HG02870 (cell line): ENCODE results near the gene SNAI3.
A peak's percentile ranks its signal among the peaks of the same experiment; 100 is the strongest.

Experiments used
- ATAC-seq: cut with Tn5 transposase; IDR thresholded peaks from one replicate; pipeline ENCODE4 v1.9.1; 2021; ENCODE audit warnings: mild to moderate bottlenecking, moderate library complexity; ENCODE audit not compliant: unreplicated experiment

The SNAI3 gene

GRCh38 chr16:88686439-88687253 lies at the start of gene SNAI3:
SNAI3 (minus strand) TSS chr16:88686507; CDS start chr16:88686406, 101 bp downstream.
- ATAC-seq, result peak; percentile 61

- ATAC-seq, result no peak
Measured at GRCh38 chr16:88736088-88736487, 49.8 kb upstream of the SNAI3 start.

GRCh38 chr16:88735616-88736015 lies 49.3 kb upstream of the SNAI3 start:
- no peak for ATAC-seq

GRCh38 chr16:88735121-88735520 lies 48.8 kb upstream of the SNAI3 start:
- ATAC-seq, result no peak

GRCh38 chr16:88734361-88734728 lies 48.0 kb upstream of the SNAI3 start:
- ATAC-seq, result no peak

GRCh38 chr16:88733630-88734360 lies 47.5 kb upstream of the SNAI3 start:
- ATAC-seq, result no peak

- no peak for ATAC-seq
Measured at GRCh38 chr16:88732961-88733294, 46.6 kb upstream of the SNAI3 start.

GRCh38 chr16:88732172-88732960 lies 46.1 kb upstream of the SNAI3 start:
- ATAC-seq, result no peak

- ATAC-seq, result no peak
Measured at GRCh38 chr16:88731699-88732098, 45.4 kb upstream of the SNAI3 start.

- no peak for ATAC-seq
Measured at GRCh38 chr16:88730632-88731607, 44.6 kb upstream of the SNAI3 start.

GRCh38 chr16:88727871-88728270 lies 41.6 kb upstream of the SNAI3 start:
- ATAC-seq, result no peak

- ATAC-seq, result no peak
Measured at GRCh38 chr16:88726981-88727380, 40.7 kb upstream of the SNAI3 start.

- ATAC-seq, result no peak
Measured at GRCh38 chr16:88726408-88726749, 40.1 kb upstream of the SNAI3 start.

- no peak for ATAC-seq
Measured at GRCh38 chr16:88725609-88726407, 39.5 kb upstream of the SNAI3 start.

- no peak for ATAC-seq
Measured at GRCh38 chr16:88724855-88725555, 38.7 kb upstream of the SNAI3 start.

GRCh38 chr16:88723911-88724310 lies 37.6 kb upstream of the SNAI3 start:
- ATAC-seq, result no peak

GRCh38 chr16:88723507-88723887 lies 37.2 kb upstream of the SNAI3 start:
- no peak for ATAC-seq

GRCh38 chr16:88722784-88723506 lies 36.6 kb upstream of the SNAI3 start:
- ATAC-seq, result no peak
